Measurements from ENCODE around the gene SHCBP1. TPM values are rescaled to one million over a fixed set of nuclear protein-coding genes. Genes with fewer than 3 reads are reported as not detected.

The SHCBP1 gene
- total RNA-seq, 4 donors from 2014 or later, result 0.13 to 0.83 (median 0.35) TPM

DNA sequence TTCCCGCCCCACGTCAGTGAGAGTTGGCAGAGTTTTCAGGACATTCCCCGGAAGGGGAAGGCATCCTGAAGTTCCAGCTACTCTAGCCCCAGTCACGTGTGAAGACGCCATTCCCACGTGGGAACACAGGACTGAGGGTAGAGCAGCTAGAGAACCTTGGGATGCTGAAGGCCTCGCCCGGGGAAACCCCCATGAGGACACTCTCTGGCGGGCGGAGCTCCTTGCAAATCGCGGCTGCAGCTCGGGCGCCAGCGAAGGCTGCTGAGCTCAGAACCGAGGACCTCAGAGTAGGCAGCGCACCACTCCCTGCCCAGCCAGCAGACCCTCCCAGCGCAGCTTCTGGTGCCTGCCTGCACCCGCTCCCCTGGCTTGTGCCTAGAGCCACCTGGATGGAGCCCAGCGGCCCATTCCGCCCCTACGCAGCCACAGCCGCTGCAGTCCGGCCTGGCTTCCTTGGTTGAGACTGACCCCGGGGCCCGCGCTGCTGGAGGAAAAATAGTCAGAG, 51.9 kb downstream of the SHCBP1 start:
- Histone ChIP-seq H3K4me1 (no peaks in the 10 kb centered on the region), H3K36me3 (no peaks in the 10 kb centered on the region), H3K27me3 (peaks cover 0 to 18% (median 0%) of the 10 kb centered on the region in 4 donors), H3K9me3 (no peaks in the 10 kb centered on the region), H3K27ac (replicated peaks in 1 of 4) (no peak overlapping the region), H3K4me3 (no peak overlapping the region)
- no peak for TF ChIP-seq EP300 (IDR thresholded peaks at IDR 0.05)
- TF ChIP-seq POLR2AphosphoS5 (IDR thresholded peaks at IDR 0.05), result no peak
- TF ChIP-seq, protein P1, sequence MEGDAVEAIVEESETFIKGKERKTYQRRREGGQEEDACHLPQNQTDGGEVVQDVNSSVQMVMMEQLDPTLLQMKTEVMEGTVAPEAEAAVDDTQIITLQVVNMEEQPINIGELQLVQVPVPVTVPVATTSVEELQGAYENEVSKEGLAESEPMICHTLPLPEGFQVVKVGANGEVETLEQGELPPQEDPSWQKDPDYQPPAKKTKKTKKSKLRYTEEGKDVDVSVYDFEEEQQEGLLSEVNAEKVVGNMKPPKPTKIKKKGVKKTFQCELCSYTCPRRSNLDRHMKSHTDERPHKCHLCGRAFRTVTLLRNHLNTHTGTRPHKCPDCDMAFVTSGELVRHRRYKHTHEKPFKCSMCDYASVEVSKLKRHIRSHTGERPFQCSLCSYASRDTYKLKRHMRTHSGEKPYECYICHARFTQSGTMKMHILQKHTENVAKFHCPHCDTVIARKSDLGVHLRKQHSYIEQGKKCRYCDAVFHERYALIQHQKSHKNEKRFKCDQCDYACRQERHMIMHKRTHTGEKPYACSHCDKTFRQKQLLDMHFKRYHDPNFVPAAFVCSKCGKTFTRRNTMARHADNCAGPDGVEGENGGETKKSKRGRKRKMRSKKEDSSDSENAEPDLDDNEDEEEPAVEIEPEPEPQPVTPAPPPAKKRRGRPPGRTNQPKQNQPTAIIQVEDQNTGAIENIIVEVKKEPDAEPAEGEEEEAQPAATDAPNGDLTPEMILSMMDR (IDR thresholded peaks at IDR 0.05), result no peak
- TF ChIP-seq POLR2A (IDR thresholded peaks at IDR 0.05; ENCODE audit: low read depth), result no peak
- intact Hi-C loops (cut with DNase I), result no loop called here
- 91% methylated on average over 16 of the region's 27 CpGs for WGBS
- no peak for DNase-seq (ENCODE audit: extremely low spot score)

DNA sequence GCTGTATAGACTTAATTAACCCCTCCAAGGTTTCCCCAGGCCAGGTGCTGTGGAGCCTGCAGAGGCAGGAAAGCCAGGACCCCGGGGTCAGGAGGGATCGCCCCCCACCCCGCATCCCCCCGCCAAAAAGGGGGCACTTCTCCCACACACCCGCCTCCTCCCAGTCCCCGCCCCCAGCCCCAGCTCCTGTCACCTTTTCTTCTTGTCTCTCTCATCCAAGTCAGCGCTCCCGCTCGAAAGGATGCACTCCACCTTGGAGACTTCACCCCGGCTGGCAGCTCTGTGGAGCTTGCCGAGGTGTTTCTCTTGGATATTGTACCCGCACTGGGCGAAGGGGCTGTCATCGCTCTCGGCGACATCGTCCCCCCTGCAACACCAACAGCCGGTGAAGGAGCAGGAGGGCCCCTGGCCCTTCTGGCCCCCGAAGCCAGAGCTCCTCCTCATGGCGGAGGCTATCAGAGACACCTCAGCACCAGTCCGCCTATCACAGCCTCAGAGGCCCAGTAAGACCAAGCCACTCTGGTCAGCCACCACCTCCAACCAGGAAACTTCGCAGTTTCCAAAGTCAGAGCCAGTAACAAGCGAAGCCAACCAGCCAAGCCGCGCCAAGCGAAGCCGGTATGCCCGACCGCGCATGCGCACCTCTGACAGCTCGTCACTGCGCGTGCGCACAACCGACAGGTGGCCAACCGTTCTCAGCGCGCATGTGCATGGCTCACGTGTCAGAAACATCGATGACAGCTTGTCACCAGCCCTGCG, 52.5 kb downstream of the SHCBP1 start:
- TF ChIP-seq, protein P1 (IDR thresholded peaks at IDR 0.05), result no peak
- TF ChIP-seq POLR2A (IDR thresholded peaks at IDR 0.05; ENCODE audit: low read depth), result no peak
- TF ChIP-seq POLR2AphosphoS5 (IDR thresholded peaks at IDR 0.05), result no peak
- DNase-seq (ENCODE audit: extremely low spot score), result no peak
- Histone ChIP-seq H3K4me3 (no peak overlapping the region), H3K27me3 (peaks cover 0 to 18% (median 0%) of the 10 kb centered on the region in 4 donors), H3K9me3 (no peaks in the 10 kb centered on the region), H3K4me1 (no peaks in the 10 kb centered on the region), H3K36me3 (no peaks in the 10 kb centered on the region), H3K27ac (replicated peaks in 1 of 4) (no peak overlapping the region)
- intact Hi-C loops (cut with DNase I), result no loop called here
- 81% methylated on average over 37 of the region's 42 CpGs for WGBS

DNA sequence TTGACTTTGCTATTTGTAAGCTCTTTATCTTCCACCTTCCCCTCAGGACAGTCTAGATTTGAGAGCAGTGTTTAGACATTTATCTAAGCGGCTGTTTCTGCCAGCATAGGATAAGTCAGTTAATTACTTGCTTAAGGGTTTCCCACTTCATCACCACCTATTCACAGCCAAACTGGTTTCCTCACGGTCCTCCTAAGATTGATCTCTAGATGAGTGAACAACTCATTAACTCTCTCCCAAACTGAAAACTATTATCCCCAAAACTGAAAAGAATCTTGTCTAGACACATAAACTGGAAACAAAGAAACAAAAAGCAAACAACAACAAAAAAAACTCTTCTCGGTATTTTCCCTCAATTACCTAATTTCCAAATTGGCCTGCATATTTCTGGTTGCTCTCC, 58.2 kb downstream of the SHCBP1 start:
- Histone ChIP-seq H3K27me3 (no peaks in the 10 kb centered on the region), H3K4me1 (no peaks in the 10 kb centered on the region), H3K4me3 (no peak overlapping the region), H3K36me3 (no peaks in the 10 kb centered on the region), H3K9me3 (no peaks in the 10 kb centered on the region), H3K27ac (replicated peaks in 1 of 4) (no peak overlapping the region)
- DNase-seq (ENCODE audit: extremely low spot score), result no peak
- intact Hi-C loops (cut with DNase I), result no loop called here
- TF ChIP-seq, protein P1 (IDR thresholded peaks at IDR 0.05), result no peak
- TF ChIP-seq POLR2A (IDR thresholded peaks at IDR 0.05; ENCODE audit: low read depth) (no peak), POLR2AphosphoS5 (IDR thresholded peaks at IDR 0.05) (no peak), EP300 (IDR thresholded peaks at IDR 0.05) (no peak)
- 63% methylated on average over 3 of the region's 3 CpGs for WGBS

DNA sequence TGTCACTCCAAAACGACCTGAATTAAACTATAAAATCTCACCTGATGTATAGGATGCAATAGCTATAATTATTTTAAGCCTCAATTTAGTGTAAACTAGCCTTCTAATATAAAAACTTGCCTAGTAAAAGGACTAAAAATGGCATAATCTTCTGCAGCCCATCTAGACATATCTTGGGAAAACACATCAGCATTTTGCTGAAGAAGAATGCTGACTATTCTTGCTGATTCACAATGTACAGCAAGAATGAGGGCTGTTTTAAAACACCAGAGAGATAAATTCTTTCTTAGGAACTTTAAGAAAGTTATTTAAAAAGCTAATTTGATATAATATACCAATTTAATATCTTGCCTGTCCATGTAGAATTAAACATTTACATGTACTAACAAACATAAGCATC, 63.2 kb downstream of the SHCBP1 start:
- 27% methylated on average over 1 of the region's 1 CpG for WGBS
- no peak for DNase-seq (ENCODE audit: extremely low spot score)
- TF ChIP-seq, protein P1 (IDR thresholded peaks at IDR 0.05), result no peak
- no peak for TF ChIP-seq POLR2AphosphoS5 (IDR thresholded peaks at IDR 0.05)
- TF ChIP-seq EP300 (IDR thresholded peaks at IDR 0.05), result no peak
- TF ChIP-seq POLR2A (IDR thresholded peaks at IDR 0.05; ENCODE audit: low read depth), result no peak
- Histone ChIP-seq H3K4me3 (no peak overlapping the region), H3K4me1 (peaks cover 0 to 5% (median 1%) of the 10 kb centered on the region in 4 donors), H3K36me3 (no peaks in the 10 kb centered on the region), H3K27ac (replicated peaks in 1 of 4) (no peak overlapping the region), H3K9me3 (no peaks in the 10 kb centered on the region), H3K27me3 (no peaks in the 10 kb centered on the region)
- intact Hi-C loops (cut with DNase I), result no loop called here

Measured in esophagus muscularis mucosa (tissue), 4 donors.